HCT116 (cell line): ENCODE data around the gene POMGNT1. TPM values are rescaled to one million over a fixed set of nuclear protein-coding genes. Genes with fewer than 3 reads are reported as not detected.

Experiments
- ATAC-seq: fragments of 200-7000 bp; cut with Tn5 transposase; 2 replicates; pipeline ENCODE4 v1.9.1; 2020; ENCODE audit warnings: mild to moderate bottlenecking, moderate library complexity
- BruUV-seq: library from RNA; stranded (reverse); fragments of 400-500 nt; replicated peaks from 2 replicates; lab custom pipeline; 2021; lab: Mats Ljungman, UMichigan
- CTCF ChIA-PET: fragments of 300-600 bp; sonication (Branson Sonifier 250); formaldehyde crosslinking; loops from one replicate; lab custom pipeline; 2021; ENCODE audit warnings: antibody characterized with exemption; lab: Charles Lee
- POLR2A ChIA-PET: fragments of 300-600, 350-600 bp; sonication (Branson Sonifier 250); formaldehyde crosslinking; loops from one replicate; lab custom pipeline; 2021; ENCODE audit warnings: antibody characterized with exemption; lab: Charles Lee
- RAD21 ChIA-PET, 2 experiments: fragments of 300-600 bp; sonication (Branson Sonifier 250); formaldehyde crosslinking; loops; one replicate each; lab custom pipeline; 2023; ENCODE audit warnings: low total read pairs in 2 of 2; ENCODE audit not compliant: uncharacterized antibody in 2 of 2, unreplicated experiment in 2 of 2, low non-redundant PET in 1 of 2; lab: Charles Lee
- DNase-seq: peaks from one replicate; pipeline ENCODE4 v3.0.0-alpha.2; 2010; ENCODE audit warnings: low read depth, low spot score
- H2AFZ ChIP-seq: fragments of 200-600 bp; shearing (Covaris generic), sonication (generic); 2 replicates; pipeline ENCODE4 v1.6.1; 2017; ENCODE audit warnings: low read depth, mixed run types, mixed read lengths, antibody characterized with exemption, low read length; ENCODE audit not compliant: poor library complexity, severe bottlenecking
- H3K27ac ChIP-seq: 2 replicates; pipeline ENCODE4 v1.5.1; 2012; ENCODE audit warnings: low read depth, low read length
- H3K27me3 ChIP-seq: fragments of 200-600 bp; sonication (generic); 2 replicates; pipeline ENCODE4 v1.6.1; 2016; ENCODE audit warnings: mixed run types, low read length, mixed read lengths; ENCODE audit not compliant: insufficient read depth
- H3K36me3 ChIP-seq, 2 experiments: fragments of 200-500 bp in 1 of 2; fragments of 200-600 bp in 1 of 2; sonication (Bioruptor generic) in 1 of 2; sonication (generic) in 1 of 2; 2 replicates each; pipeline versions ENCODE4 v1.5.1 to v1.6.1; 2014 to 2016; ENCODE audit warnings: low read length in 2 of 2, inconsistent platforms in 1 of 2, mixed read lengths in 1 of 2, mixed run types in 1 of 2; ENCODE audit not compliant: insufficient read depth in 2 of 2, control insufficient read depth in 1 of 2
- H3K4me1 ChIP-seq, 2 experiments: fragments of 200-600 bp in 1 of 2; sonication (generic) in 1 of 2; 2 replicates each; pipeline versions ENCODE4 v1.5.1 to v1.6.1; 2012 to 2017; ENCODE audit warnings: low read length in 2 of 2, inconsistent platforms in 1 of 2, mild to moderate bottlenecking in 1 of 2, mixed read lengths in 1 of 2, mixed run types in 1 of 2, moderate library complexity in 1 of 2; ENCODE audit not compliant: insufficient read depth in 2 of 2, control insufficient read depth in 1 of 2
- H3K4me2 ChIP-seq: fragments of 200-600 bp; sonication (generic); 2 replicates; pipeline ENCODE4 v1.6.1; 2017; ENCODE audit warnings: mixed run types, low read length, mixed read lengths
- H3K4me3 ChIP-seq, 2 experiments: fragments of 200-600 bp in 1 of 2; sonication (generic) in 1 of 2; replicated peaks in 1 of 2; 2 replicates each; pipeline ENCODE4 v1.5.1; 2011 to 2016; ENCODE audit warnings: low read length in 2 of 2, control low read depth in 1 of 2, low read depth in 1 of 2, mild to moderate bottlenecking in 1 of 2, mixed read lengths in 1 of 2, mixed run types in 1 of 2
- H3K79me2 ChIP-seq: fragments of 200-600 bp; sonication (generic); 2 replicates; pipeline ENCODE4 v1.6.1; 2017; ENCODE audit warnings: mild to moderate bottlenecking, mixed run types, low read length, moderate library complexity, mixed read lengths; ENCODE audit not compliant: insufficient read depth
- H3K9ac ChIP-seq: fragments of 200-600 bp; sonication (generic); 2 replicates; pipeline ENCODE4 v1.6.1; 2016; ENCODE audit warnings: low read length, mixed read lengths
- H3K9me2 ChIP-seq: fragments of 200-600 bp; sonication (generic), shearing (Covaris generic); 2 replicates; pipeline ENCODE4 v1.6.1; 2017; ENCODE audit warnings: mixed run types, mild to moderate bottlenecking, moderate library complexity; ENCODE audit not compliant: insufficient read depth
- H3K9me3 ChIP-seq, 2 experiments: fragments of 200-500 bp in 1 of 2; fragments of 200-600 bp in 1 of 2; sonication (Bioruptor generic) in 1 of 2; sonication (generic) in 1 of 2; 2 replicates each; pipeline ENCODE4 v1.6.1; 2014 to 2017; ENCODE audit warnings: low read length in 2 of 2, mixed read lengths in 2 of 2, inconsistent platforms in 1 of 2, low read depth in 1 of 2, mild to moderate bottlenecking in 1 of 2, mixed run types in 1 of 2, moderate library complexity in 1 of 2; ENCODE audit not compliant: control insufficient read depth in 1 of 2, insufficient read depth in 1 of 2
- H4K20me1 ChIP-seq: fragments of 200-600 bp; sonication (generic), shearing (Covaris generic); 2 replicates; pipeline ENCODE4 v1.6.1; 2017; ENCODE audit warnings: mixed run types, mild to moderate bottlenecking, moderate library complexity; ENCODE audit not compliant: insufficient read depth
- CBX3 ChIP-seq: IDR thresholded peaks from 2 replicates; pipeline ENCODE4 v1.6.1; 2012; ENCODE audit warnings: low read depth
- CEBPB ChIP-seq: IDR thresholded peaks from 2 replicates; pipeline ENCODE4 v1.6.1; 2012; ENCODE audit warnings: low read depth
- EZH2 ChIP-seq: fragments of 200-600 bp; sonication (generic); IDR thresholded peaks from 2 replicates; pipeline ENCODE4 v1.6.1; 2017; ENCODE audit warnings: antibody characterized with exemption, mixed run types
- EZH2phosphoT487 ChIP-seq: fragments of 200-600 bp; IDR thresholded peaks from 2 replicates; pipeline ENCODE4 v1.6.1; 2018; ENCODE audit warnings: antibody characterized with exemption, borderline replicate concordance
- FOSL1 ChIP-seq: IDR thresholded peaks from 2 replicates; pipeline ENCODE4 v1.6.1; 2012; ENCODE audit warnings: low read depth
- JUND ChIP-seq: IDR thresholded peaks from 2 replicates; pipeline ENCODE4 v1.6.1; 2012
- POLR2A ChIP-seq: IDR thresholded peaks from 2 replicates; pipeline ENCODE4 v1.7.0; 2011; ENCODE audit warnings: borderline replicate concordance; ENCODE audit not compliant: insufficient read depth, insufficient read length; ENCODE audit errors: extremely low read depth
- POLR2AphosphoS5 ChIP-seq: IDR thresholded peaks from 2 replicates; pipeline ENCODE4 v1.6.1; 2011; ENCODE audit warnings: mild to moderate bottlenecking, low read depth, low read length, moderate library complexity
- YY1 ChIP-seq: IDR thresholded peaks from 2 replicates; pipeline ENCODE4 v1.6.1; 2011; ENCODE audit warnings: low read length, low read depth, moderate library complexity, mild to moderate bottlenecking; ENCODE audit not compliant: insufficient replicate concordance; ENCODE audit errors: extremely low read depth
- ZFX ChIP-seq: fragments of 450-650 bp; IDR thresholded peaks from 2 replicates; pipeline ENCODE4 v1.6.1; 2017
- ZNF274 ChIP-seq: fragments of 200-500 bp; sonication (Bioruptor generic); IDR thresholded peaks from 2 replicates; pipeline ENCODE4 v1.6.1; 2014; ENCODE audit warnings: mild to moderate bottlenecking, low read depth, low read length, inconsistent platforms
- intact Hi-C: fragments of 100-400 bp; cut with micrococcal nuclease; formaldehyde crosslinking; loops from 2 replicates; pipeline ENCODE4 v1.10.0; 2022
- total RNA-seq: library from RNA; stranded (reverse); gene quantifications from one replicate; pipeline ENCODE4 v1.2.1, GENCODE V29; 2021; ENCODE audit not compliant: unreplicated experiment
- TF ChIP-seq, protein P1 (sequence below): IDR thresholded peaks from 2 replicates; pipeline ENCODE4 v1.6.1; 2011; ENCODE audit warnings: mild to moderate bottlenecking, low read length, moderate library complexity; ENCODE audit not compliant: insufficient replicate concordance; ENCODE audit errors: extremely low read depth
- TF ChIP-seq, protein P2 (sequence below): IDR thresholded peaks from 2 replicates; pipeline ENCODE4 v1.6.1; 2012
- TF ChIP-seq, protein P3 (sequence below), 3 experiments: fragments of 200-600 bp in 1 of 3; sonication (generic) in 1 of 3; IDR thresholded peaks in 2 of 3; conservative IDR thresholded peaks in 1 of 3; 2 replicates each; pipeline ENCODE4 v1.5.1; 2012 to 2017; ENCODE audit warnings: low read depth in 2 of 3, low read length in 2 of 3, antibody characterized with exemption in 1 of 3, borderline replicate concordance in 1 of 3, control low read depth in 1 of 3, mild to moderate bottlenecking in 1 of 3, mixed read lengths in 1 of 3, mixed run types in 1 of 3, moderate library complexity in 1 of 3; ENCODE audit not compliant: insufficient read depth in 1 of 3
- TF ChIP-seq, protein P4 (sequence below): IDR thresholded peaks from 2 replicates; pipeline ENCODE4 v1.6.1; 2012; ENCODE audit warnings: low read depth

POMGNT1 gene
- total RNA-seq, 1 experiment from 2014 or later: 97.7 TPM

DNA sequence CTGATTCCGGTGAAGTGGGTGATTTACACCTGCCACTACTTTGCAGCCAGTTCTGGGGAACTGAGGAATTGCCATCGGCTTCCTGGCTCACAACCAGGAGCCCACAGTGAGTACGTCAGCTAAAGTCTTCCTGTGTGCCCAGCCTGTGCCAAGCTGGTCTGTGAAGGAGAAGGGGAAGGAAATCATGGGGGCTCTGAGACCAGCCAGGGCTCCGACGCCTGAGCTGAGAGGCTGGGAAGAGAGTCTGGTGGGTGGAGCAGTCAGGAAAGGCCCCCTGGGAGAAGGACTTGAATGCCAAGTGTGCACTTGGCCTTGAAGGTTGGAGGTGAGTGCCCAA is 6.1 kb upstream of the POMGNT1 start:
- H3K36me3 ChIP-seq: no peaks in the 10 kb centered on the region
- CTCF ChIA-PET: no interaction called here
- no peak overlapping the region for H3K9ac ChIP-seq
- intact Hi-C loops: no loop called here
- H3K27ac ChIP-seq: no peak overlapping the region
- ATAC-seq: no peak
- POLR2A ChIA-PET: no interaction called here
- H3K9me2 ChIP-seq: no peaks in the 10 kb centered on the region
- H3K79me2 ChIP-seq: no peaks in the 10 kb centered on the region
- H3K4me1 ChIP-seq: peaks cover 2 to 12% of the 10 kb centered on the region in 2 experiments; a peak in 3 of 4 replicates
- H3K27me3 ChIP-seq: no peaks in the 10 kb centered on the region
- H3K4me3 ChIP-seq: no peak overlapping the region
- no peaks in the 10 kb centered on the region for H4K20me1 ChIP-seq
- RAD21 ChIA-PET: no interaction called here
- TF ChIP-seq EZH2 (no peak), CEBPB (no peak), ZNF274 (no peak), POLR2A (no peak), CBX3 (no peak), YY1 (no peak), EZH2phosphoT487 (no peak), JUND (no peak), POLR2AphosphoS5 (no peak), ZFX (no peak), FOSL1 (no peak)
- TF ChIP-seq, protein P1, sequence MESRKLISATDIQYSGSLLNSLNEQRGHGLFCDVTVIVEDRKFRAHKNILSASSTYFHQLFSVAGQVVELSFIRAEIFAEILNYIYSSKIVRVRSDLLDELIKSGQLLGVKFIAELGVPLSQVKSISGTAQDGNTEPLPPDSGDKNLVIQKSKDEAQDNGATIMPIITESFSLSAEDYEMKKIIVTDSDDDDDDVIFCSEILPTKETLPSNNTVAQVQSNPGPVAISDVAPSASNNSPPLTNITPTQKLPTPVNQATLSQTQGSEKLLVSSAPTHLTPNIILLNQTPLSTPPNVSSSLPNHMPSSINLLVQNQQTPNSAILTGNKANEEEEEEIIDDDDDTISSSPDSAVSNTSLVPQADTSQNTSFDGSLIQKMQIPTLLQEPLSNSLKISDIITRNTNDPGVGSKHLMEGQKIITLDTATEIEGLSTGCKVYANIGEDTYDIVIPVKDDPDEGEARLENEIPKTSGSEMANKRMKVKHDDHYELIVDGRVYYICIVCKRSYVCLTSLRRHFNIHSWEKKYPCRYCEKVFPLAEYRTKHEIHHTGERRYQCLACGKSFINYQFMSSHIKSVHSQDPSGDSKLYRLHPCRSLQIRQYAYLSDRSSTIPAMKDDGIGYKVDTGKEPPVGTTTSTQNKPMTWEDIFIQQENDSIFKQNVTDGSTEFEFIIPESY: no peak
- TF ChIP-seq, protein P2, sequence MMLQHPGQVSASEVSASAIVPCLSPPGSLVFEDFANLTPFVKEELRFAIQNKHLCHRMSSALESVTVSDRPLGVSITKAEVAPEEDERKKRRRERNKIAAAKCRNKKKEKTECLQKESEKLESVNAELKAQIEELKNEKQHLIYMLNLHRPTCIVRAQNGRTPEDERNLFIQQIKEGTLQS: no peak
- TF ChIP-seq, protein P3, sequence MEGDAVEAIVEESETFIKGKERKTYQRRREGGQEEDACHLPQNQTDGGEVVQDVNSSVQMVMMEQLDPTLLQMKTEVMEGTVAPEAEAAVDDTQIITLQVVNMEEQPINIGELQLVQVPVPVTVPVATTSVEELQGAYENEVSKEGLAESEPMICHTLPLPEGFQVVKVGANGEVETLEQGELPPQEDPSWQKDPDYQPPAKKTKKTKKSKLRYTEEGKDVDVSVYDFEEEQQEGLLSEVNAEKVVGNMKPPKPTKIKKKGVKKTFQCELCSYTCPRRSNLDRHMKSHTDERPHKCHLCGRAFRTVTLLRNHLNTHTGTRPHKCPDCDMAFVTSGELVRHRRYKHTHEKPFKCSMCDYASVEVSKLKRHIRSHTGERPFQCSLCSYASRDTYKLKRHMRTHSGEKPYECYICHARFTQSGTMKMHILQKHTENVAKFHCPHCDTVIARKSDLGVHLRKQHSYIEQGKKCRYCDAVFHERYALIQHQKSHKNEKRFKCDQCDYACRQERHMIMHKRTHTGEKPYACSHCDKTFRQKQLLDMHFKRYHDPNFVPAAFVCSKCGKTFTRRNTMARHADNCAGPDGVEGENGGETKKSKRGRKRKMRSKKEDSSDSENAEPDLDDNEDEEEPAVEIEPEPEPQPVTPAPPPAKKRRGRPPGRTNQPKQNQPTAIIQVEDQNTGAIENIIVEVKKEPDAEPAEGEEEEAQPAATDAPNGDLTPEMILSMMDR (IDR thresholded peaks at IDR 0.05 in 2 of 3, conservative IDR thresholded peaks at IDR 0.05 in 1 of 3; ENCODE audit: borderline replicate concordance in 1 of 3, insufficient read depth in 1 of 3, low read depth in 2 of 3, low read length in 2 of 3): no peak
- TF ChIP-seq, protein P4, sequence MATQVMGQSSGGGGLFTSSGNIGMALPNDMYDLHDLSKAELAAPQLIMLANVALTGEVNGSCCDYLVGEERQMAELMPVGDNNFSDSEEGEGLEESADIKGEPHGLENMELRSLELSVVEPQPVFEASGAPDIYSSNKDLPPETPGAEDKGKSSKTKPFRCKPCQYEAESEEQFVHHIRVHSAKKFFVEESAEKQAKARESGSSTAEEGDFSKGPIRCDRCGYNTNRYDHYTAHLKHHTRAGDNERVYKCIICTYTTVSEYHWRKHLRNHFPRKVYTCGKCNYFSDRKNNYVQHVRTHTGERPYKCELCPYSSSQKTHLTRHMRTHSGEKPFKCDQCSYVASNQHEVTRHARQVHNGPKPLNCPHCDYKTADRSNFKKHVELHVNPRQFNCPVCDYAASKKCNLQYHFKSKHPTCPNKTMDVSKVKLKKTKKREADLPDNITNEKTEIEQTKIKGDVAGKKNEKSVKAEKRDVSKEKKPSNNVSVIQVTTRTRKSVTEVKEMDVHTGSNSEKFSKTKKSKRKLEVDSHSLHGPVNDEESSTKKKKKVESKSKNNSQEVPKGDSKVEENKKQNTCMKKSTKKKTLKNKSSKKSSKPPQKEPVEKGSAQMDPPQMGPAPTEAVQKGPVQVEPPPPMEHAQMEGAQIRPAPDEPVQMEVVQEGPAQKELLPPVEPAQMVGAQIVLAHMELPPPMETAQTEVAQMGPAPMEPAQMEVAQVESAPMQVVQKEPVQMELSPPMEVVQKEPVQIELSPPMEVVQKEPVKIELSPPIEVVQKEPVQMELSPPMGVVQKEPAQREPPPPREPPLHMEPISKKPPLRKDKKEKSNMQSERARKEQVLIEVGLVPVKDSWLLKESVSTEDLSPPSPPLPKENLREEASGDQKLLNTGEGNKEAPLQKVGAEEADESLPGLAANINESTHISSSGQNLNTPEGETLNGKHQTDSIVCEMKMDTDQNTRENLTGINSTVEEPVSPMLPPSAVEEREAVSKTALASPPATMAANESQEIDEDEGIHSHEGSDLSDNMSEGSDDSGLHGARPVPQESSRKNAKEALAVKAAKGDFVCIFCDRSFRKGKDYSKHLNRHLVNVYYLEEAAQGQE: no peak
- H2AFZ ChIP-seq: no peak overlapping the region
- H3K4me2 ChIP-seq: no peak overlapping the region
- DNase-seq: no peak
- BruUV-seq: no TSS peak
- H3K9me3 ChIP-seq: no peaks in the 10 kb centered on the region
